Type B pancreatic cell (in vitro differentiated cells): Measurements from ENCODE around the gene NHLRC4. TPM values are rescaled to one million over a fixed set of nuclear protein-coding genes. Genes with fewer than 3 reads are reported as not detected.

ENCODE experiments used
- DNase-seq: peaks from one replicate; pipeline ENCODE4 v3.0.0; 2021; ENCODE audit warnings: mixed read lengths; ENCODE audit not compliant: unreplicated experiment; ENCODE audit errors: extremely low spot score
- H3K27ac Mint-ChIP-seq: 2 replicates; pipeline ENCODE4 v1.8.0; 2021; ENCODE audit warnings: mild to moderate bottlenecking, mixed read lengths
- H3K27me3 Mint-ChIP-seq: 2 replicates; pipeline ENCODE4 v1.8.0; 2021; ENCODE audit warnings: mixed read lengths
- H3K36me3 Mint-ChIP-seq: 2 replicates; pipeline ENCODE4 v1.8.0; 2021; ENCODE audit warnings: mixed read lengths
- H3K4me1 Mint-ChIP-seq: one replicate; pipeline ENCODE4 v1.8.0; 2021; ENCODE audit warnings: mixed read lengths; ENCODE audit not compliant: unreplicated experiment
- H3K4me3 Mint-ChIP-seq: 2 replicates; pipeline ENCODE4 v1.8.0; 2021; ENCODE audit warnings: mild to moderate bottlenecking, mixed read lengths
- H3K9me3 Mint-ChIP-seq: 2 replicates; pipeline ENCODE4 v1.8.0; 2021; ENCODE audit warnings: mixed read lengths
- CTCF ChIP-seq: fragments of 200-600 bp; sonication (generic); conservative IDR thresholded peaks from 2 replicates; pipeline ENCODE4 v1.5.0; 2021; ENCODE audit warnings: antibody characterized with exemption, mild to moderate bottlenecking
- long read RNA-seq: library from polyadenylated mRNA; unstranded; transcript quantifications from one replicate; pipeline ENCODE4 v2.0.0, GENCODE V29; 2020
- total RNA-seq: library from RNA; stranded (reverse); gene quantifications from 2 replicates; pipeline ENCODE4 v1.2.1, GENCODE V29; 2021; ENCODE audit warnings: low replicate concordance

The NHLRC4 gene
- total RNA-seq = 0.52 and 1.4 TPM in 2 replicates
- long read RNA-seq = 0 reads

- TF ChIP-seq CTCF = no peak
- no peaks in the 10 kb centered on the region for H3K9me3 Mint-ChIP-seq
- peaks cover 10% of the 10 kb centered on the region for H3K27me3 Mint-ChIP-seq
- H3K4me3 Mint-ChIP-seq = peak within 1 kb of the TSS; percentile 54
- no peak for DNase-seq
- H3K36me3 Mint-ChIP-seq = no peaks in the 10 kb centered on the region
- H3K4me1 Mint-ChIP-seq = peaks cover 24% of the 10 kb centered on the region
- peak within 1 kb of the TSS; percentile 48 for H3K27ac Mint-ChIP-seq
These were observed at the start of gene NHLRC4 for GRCh38 chr16:566475-567372. Gene NHLRC4 (plus strand): TSS chr16:567005. CDS start chr16:568048, 1,043 bp downstream.

GRCh38 chr16:518858-519257 lies 47.9 kb upstream of the NHLRC4 start:
- no peaks in the 10 kb centered on the region for H3K27me3 Mint-ChIP-seq
- no peak overlapping the region for H3K27ac Mint-ChIP-seq
- H3K9me3 Mint-ChIP-seq = no peaks in the 10 kb centered on the region
- H3K36me3 Mint-ChIP-seq = no peaks in the 10 kb centered on the region
- TF ChIP-seq CTCF = no peak
- H3K4me3 Mint-ChIP-seq = no peak overlapping the region
- H3K4me1 Mint-ChIP-seq = no peaks in the 10 kb centered on the region
- no peak for DNase-seq

DNA sequence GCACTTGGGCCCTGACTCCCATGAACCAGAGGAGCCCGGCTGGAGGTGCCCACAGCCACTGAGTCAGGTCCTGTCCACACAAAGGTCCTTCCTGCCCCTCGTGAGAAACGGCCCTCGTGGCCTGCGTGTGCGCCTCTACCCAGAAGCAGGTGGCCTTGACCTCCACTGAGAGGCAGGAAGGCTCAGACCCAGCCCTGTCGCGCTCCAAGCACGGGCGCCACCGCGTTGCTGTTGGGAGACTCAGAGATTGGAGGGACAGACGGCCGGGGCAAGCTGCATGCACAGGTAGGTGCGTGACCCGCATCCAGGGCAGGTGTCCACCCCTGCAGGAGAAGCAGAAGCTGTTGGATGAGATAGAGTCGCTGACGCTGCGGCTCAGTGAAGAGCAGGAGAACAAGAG lies 47.4 kb upstream of the NHLRC4 start:
- no peak for TF ChIP-seq CTCF
- no peak for DNase-seq
- H3K36me3 Mint-ChIP-seq = no peaks in the 10 kb centered on the region
- no peak overlapping the region for H3K4me3 Mint-ChIP-seq
- H3K27me3 Mint-ChIP-seq = no peaks in the 10 kb centered on the region
- no peak overlapping the region for H3K27ac Mint-ChIP-seq
- no peaks in the 10 kb centered on the region for H3K9me3 Mint-ChIP-seq
- no peaks in the 10 kb centered on the region for H3K4me1 Mint-ChIP-seq

DNA sequence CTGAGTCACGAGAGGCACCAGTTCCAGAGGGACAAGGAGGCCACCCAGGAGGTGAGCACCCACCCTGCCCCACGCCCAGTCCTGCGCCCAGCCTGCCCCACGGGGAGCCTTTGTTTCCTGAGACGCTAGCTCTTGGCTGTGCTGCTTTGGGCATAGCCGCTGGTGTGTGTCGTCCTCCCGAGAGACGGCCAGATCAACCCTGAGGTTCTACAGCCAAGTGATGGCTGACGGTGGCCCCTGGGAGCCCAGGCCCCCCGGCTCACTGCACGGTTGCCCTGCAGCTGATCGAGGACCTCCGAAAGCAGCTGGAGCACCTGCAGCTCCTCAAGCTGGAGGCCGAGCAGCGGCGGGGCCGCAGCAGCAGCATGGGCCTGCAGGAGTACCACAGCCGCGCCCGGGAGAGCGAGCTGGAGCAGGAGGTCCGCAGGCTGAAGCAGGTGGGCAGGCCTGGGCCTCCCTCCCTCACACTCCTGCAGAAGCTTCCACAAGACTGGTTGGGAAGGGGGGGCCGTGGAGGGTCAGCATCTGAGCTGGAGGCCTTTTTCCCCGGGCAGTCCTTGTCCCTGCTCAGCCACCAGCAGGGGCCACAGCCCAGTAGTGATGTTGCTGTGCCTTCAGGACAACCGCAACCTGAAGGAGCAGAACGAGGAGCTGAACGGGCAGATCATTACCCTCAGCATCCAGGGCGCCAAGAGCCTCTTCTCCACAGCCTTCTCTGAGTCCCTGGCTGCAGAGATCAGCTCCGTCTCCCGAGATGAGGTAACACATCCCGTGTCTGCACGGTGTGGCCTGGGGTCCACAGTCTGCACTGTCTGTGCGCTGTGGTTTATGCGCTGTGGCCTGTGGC lies 46.7 kb upstream of the NHLRC4 start:
- Mint-ChIP-seq H3K9me3 (no peaks in the 10 kb centered on the region), H3K27ac (no peak overlapping the region), H3K4me1 (no peaks in the 10 kb centered on the region), H3K36me3 (no peaks in the 10 kb centered on the region), H3K4me3 (no peak overlapping the region), H3K27me3 (no peaks in the 10 kb centered on the region)
- no peak for DNase-seq
- no peak for TF ChIP-seq CTCF

GRCh38 chr16:520847-521246 lies 46.0 kb upstream of the NHLRC4 start:
- Mint-ChIP-seq H3K27ac (no peak overlapping the region), H3K36me3 (no peaks in the 10 kb centered on the region), H3K4me3 (no peak overlapping the region), H3K9me3 (no peaks in the 10 kb centered on the region), H3K27me3 (no peaks in the 10 kb centered on the region), H3K4me1 (no peaks in the 10 kb centered on the region)
- no peak for TF ChIP-seq CTCF
- no peak for DNase-seq
